Prostate gland (tissue), 2 donors: Measurements from ENCODE around the gene TMEM94.

Experiments used
- POLR2AphosphoS5 ChIP-seq: sonication (generic); formaldehyde crosslinking; IDR thresholded peaks from one replicate; pipeline ENCODE4 v1.6.1; 2017; ENCODE audit warnings: antibody characterized with exemption
- TF ChIP-seq, protein P1 (sequence below), 4 experiments: fragments of 200-600 bp in 2 of 4; fragments of 450-650 bp in 2 of 4; sonication (generic) in 2 of 4; IDR thresholded peaks; 1 replicate in 3 of 4; 2 replicates in 1 of 4; pipeline ENCODE4 v1.5.1; 2016 to 2019; ENCODE audit warnings: antibody characterized with exemption in 4 of 4, mild to moderate bottlenecking in 2 of 4, moderate library complexity in 2 of 4

DNA sequence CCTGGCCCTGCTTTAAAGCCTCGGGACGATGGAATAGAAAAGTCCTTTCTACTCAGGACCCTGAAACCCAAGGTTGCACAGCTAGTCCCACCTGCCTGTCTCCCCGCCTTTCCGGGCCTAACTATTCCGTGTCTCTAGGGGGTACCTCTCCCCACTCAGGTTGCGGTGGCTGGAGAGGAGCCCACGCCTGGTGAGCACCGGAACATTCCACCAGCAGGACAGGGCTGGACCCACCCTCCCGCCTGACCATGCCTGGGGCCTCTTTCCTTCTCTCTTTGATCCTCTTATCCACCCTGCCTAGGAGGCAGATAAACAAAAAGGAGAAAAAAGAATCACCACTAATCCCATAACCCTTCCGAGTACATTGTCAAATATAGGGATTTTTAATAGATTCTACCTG, 79.9 kb downstream of the TMEM94 start:
- TF ChIP-seq, protein P1, sequence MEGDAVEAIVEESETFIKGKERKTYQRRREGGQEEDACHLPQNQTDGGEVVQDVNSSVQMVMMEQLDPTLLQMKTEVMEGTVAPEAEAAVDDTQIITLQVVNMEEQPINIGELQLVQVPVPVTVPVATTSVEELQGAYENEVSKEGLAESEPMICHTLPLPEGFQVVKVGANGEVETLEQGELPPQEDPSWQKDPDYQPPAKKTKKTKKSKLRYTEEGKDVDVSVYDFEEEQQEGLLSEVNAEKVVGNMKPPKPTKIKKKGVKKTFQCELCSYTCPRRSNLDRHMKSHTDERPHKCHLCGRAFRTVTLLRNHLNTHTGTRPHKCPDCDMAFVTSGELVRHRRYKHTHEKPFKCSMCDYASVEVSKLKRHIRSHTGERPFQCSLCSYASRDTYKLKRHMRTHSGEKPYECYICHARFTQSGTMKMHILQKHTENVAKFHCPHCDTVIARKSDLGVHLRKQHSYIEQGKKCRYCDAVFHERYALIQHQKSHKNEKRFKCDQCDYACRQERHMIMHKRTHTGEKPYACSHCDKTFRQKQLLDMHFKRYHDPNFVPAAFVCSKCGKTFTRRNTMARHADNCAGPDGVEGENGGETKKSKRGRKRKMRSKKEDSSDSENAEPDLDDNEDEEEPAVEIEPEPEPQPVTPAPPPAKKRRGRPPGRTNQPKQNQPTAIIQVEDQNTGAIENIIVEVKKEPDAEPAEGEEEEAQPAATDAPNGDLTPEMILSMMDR (IDR thresholded peaks at IDR 0.05) = no peak
- no peak for TF ChIP-seq POLR2AphosphoS5
